Omental fat pad (tissue), 4 donors: Measurements from ENCODE around the gene RAB11FIP4. TPM values are rescaled to one million over a fixed set of nuclear protein-coding genes. Genes with fewer than 3 reads are reported as not detected.

Source experiments
- ATAC-seq: fragments of 150-250 bp; one replicate; pipeline ENCODE4 v1.9.1; 2016; ENCODE audit warnings: mild to moderate bottlenecking, moderate library complexity; ENCODE audit not compliant: low FRiP score
- DNase-seq: peaks from one replicate; pipeline ENCODE4 v3.0.0-alpha.2; 2019; ENCODE audit warnings: low spot score
- total RNA-seq, 4 donors: library from RNA; depleted of rRNA; stranded (reverse); fragments of >200 nt; gene quantifications; one replicate each; pipeline ENCODE4 v1.1.0, GENCODE V29; 2016
- TF ChIP-seq, protein P1 (sequence below), 3 donors: fragments of 450-650 bp; IDR thresholded peaks; one replicate each; pipeline ENCODE4 v1.5.1; 2016 to 2017; ENCODE audit warnings: antibody characterized with exemption in 3 of 3, mild to moderate bottlenecking in 3 of 3, moderate library complexity in 2 of 3

RAB11FIP4 gene
- total RNA-seq, 4 donors from 2014 or later: 2.8 to 12.0 (median 5.7) TPM

- TF ChIP-seq, protein P1, sequence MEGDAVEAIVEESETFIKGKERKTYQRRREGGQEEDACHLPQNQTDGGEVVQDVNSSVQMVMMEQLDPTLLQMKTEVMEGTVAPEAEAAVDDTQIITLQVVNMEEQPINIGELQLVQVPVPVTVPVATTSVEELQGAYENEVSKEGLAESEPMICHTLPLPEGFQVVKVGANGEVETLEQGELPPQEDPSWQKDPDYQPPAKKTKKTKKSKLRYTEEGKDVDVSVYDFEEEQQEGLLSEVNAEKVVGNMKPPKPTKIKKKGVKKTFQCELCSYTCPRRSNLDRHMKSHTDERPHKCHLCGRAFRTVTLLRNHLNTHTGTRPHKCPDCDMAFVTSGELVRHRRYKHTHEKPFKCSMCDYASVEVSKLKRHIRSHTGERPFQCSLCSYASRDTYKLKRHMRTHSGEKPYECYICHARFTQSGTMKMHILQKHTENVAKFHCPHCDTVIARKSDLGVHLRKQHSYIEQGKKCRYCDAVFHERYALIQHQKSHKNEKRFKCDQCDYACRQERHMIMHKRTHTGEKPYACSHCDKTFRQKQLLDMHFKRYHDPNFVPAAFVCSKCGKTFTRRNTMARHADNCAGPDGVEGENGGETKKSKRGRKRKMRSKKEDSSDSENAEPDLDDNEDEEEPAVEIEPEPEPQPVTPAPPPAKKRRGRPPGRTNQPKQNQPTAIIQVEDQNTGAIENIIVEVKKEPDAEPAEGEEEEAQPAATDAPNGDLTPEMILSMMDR (IDR thresholded peaks at IDR 0.05): no peak
- ATAC-seq (no peak), DNase-seq (no peak)
Measured at GRCh38 chr17:31532081-31532480, 140.6 kb downstream of the RAB11FIP4 start.

DNA sequence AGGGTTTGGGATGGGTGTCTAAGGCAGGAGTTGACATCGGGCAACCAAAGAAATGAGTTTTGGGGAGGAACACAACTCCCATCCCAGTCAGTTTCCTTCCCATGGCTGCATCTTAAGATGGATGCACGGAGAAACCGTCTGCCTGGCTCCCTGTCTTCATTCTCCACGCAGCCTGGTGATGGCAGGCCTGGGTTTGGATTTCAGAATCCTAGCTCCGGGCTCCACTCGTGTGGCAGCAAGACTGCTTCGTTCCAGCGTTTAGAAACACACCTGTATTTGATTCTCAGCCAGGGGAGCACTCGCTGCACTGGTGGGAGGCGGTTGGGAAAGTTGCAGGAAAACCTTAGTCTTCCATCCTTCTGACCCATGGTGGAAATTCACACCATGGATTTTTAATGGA lies 141.1 kb downstream of the RAB11FIP4 start:
- ATAC-seq (no peak), DNase-seq (no peak)
- TF ChIP-seq, protein P1 (IDR thresholded peaks at IDR 0.05): no peak

GRCh38 chr17:31533546-31534155 lies 142.2 kb downstream of the RAB11FIP4 start:
- ATAC-seq (peak; percentile 81), DNase-seq (peak; percentile 47)
- TF ChIP-seq, protein P1 (IDR thresholded peaks at IDR 0.05): no peak

GRCh38 chr17:31534223-31534888 lies 142.9 kb downstream of the RAB11FIP4 start:
- TF ChIP-seq, protein P1 (IDR thresholded peaks at IDR 0.05): no peak
- peak; percentile 63 for ATAC-seq
- DNase-seq: peak; percentile 39

GRCh38 chr17:31535581-31535981 lies 144.1 kb downstream of the RAB11FIP4 start:
- TF ChIP-seq, protein P1 (IDR thresholded peaks at IDR 0.05): no peak
- DNase-seq (no peak), ATAC-seq (no peak)

DNA sequence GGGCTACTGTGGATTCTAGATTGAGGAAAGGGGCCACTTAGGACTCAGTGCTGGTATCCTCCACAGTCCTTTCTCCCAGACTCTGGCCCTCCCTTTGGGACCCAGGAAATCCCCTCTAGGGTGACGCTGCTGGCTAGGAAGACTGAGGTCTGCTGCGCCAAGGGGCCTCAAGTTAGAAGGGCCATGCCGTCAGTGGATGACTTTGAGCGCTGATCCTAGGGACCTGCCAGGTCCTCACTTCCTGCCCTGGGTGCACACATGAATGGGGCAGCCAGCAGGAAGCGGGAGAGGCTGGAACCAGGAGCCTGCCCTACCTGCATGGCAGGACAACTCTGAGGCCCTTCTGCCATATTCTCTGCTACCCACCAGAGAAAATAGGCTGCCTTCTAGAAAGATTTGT lies 145.0 kb downstream of the RAB11FIP4 start:
- TF ChIP-seq, protein P1 (IDR thresholded peaks at IDR 0.05): no peak
- ATAC-seq (no peak), DNase-seq (no peak)

- peak; percentile 9 for ATAC-seq
- DNase-seq: no peak
- TF ChIP-seq, protein P1 (IDR thresholded peaks at IDR 0.05): no peak
Measured at GRCh38 chr17:31537565-31538011, 146.1 kb downstream of the RAB11FIP4 start.
